Stimulated activated naive CD4-positive, alpha-beta T cell treated with Interleukin-2 at 50 U/mL for 16 hours (primary cell): ENCODE measurements around the gene CNOT9.

Source experiments
- DNase-seq: peaks from one replicate; lab custom pipeline; 2025; lab: John Stamatoyannopoulos, UW

The CNOT9 gene

DNA sequence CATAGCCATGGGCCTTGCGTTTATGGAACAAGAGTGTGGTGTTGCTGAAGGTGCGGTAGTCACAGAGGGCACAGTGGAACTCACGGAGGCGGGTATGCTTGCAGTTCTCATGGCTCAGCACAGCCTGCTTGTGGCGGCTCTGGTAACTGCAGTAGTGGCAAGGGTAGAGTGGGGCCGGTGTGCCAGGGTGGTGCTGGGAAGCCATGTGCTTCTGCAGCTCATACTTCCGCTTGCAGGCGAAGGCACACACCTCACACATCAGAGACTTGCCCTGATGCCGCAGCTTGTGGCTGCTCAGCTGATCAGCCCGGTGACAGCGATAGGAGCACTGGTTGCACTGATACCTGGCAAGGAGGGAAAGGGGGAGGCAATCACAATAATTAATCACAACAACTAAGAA is 76.1 kb downstream of the CNOT9 start:
- no peak for DNase-seq

GRCh38 chr2:218645126-218645525 is 76.5 kb downstream of the CNOT9 start:
- no peak for DNase-seq
